ENCODE data around the gene VSTM5. TPM values are rescaled to one million over a fixed set of nuclear protein-coding genes. Genes with fewer than 3 reads are reported as not detected.

VSTM5 gene
- total and polyA plus RNA-seq, 8 donors: 0.31 to 6.2 (median 0.83) TPM; not detected in 2

DNA sequence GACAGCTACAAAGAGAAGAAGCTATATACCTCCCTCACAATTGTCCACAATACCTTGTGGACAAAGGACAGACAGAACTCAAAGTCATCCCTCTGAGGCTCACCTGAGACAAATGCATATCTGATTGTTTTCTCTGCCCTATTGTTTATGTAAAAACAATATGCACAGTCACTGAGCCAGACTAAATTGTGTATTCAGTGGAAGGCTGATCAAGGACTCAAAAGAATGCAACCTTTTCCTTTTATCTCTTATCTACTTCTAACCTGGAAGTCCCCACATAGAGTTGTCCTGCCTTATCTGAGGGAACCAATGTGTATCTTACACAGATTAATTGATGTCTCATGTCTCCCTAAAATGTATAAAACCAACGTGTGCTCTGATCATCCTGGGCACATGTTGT is 80.3 kb downstream of the VSTM5 start:
- 17 to 35% (median 23%) methylated on average over 1 of the region's 1 CpG for WGBS, 5 donors
- no peaks in the 10 kb centered on the region for H3K27me3 ChIP-seq
- H3K36me3 ChIP-seq: peaks cover 0 to 4% (median 0%) of the 10 kb centered on the region in 4 donors
- no peaks in the 10 kb centered on the region for H3K9me3 ChIP-seq
- H3K4me3 ChIP-seq: no peak overlapping the region
- no peak overlapping the region for H3K27ac ChIP-seq
- TF ChIP-seq POLR2AphosphoS5 (IDR thresholded peaks at IDR 0.05) (no peak), EP300 (IDR thresholded peaks at IDR 0.05) (no peak), POLR2A (IDR thresholded peaks at IDR 0.05) (no peak)
- TF ChIP-seq, protein P1, sequence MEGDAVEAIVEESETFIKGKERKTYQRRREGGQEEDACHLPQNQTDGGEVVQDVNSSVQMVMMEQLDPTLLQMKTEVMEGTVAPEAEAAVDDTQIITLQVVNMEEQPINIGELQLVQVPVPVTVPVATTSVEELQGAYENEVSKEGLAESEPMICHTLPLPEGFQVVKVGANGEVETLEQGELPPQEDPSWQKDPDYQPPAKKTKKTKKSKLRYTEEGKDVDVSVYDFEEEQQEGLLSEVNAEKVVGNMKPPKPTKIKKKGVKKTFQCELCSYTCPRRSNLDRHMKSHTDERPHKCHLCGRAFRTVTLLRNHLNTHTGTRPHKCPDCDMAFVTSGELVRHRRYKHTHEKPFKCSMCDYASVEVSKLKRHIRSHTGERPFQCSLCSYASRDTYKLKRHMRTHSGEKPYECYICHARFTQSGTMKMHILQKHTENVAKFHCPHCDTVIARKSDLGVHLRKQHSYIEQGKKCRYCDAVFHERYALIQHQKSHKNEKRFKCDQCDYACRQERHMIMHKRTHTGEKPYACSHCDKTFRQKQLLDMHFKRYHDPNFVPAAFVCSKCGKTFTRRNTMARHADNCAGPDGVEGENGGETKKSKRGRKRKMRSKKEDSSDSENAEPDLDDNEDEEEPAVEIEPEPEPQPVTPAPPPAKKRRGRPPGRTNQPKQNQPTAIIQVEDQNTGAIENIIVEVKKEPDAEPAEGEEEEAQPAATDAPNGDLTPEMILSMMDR (IDR thresholded peaks at IDR 0.05): no peak
- DNase-seq: no peak
- intact Hi-C loops (cut with DNase I; ENCODE audit: low total_unique reads): no loop called here
- H3K4me1 ChIP-seq: peaks cover 0 to 10% (median 1%) of the 10 kb centered on the region in 4 donors

Small RNAs within 50 kb of the gene (small RNA-seq; reads per million reads assigned to genes)
- gene RF00019: 0 reads per million in 4 donors

Other genes with a start within 250 kb of the VSTM5 start
- 10 to 100 TPM in 4 of 5 donors, 1 to 10 TPM in 1; 4.6 to 69.4 (median 29.2) TPM for gene CEP295, start 188.9 kb downstream of the VSTM5 start, total RNA-seq
- 1 to 10 TPM; 1.8 to 6.9 (median 4.3) TPM for gene CEP295, start 188.9 kb downstream of the VSTM5 start, polyA plus RNA-seq
- 100 to 1,000 TPM in 4 of 5 donors, 10 to 100 TPM in 1; 68.3 to 435 (median 145) TPM for gene TAF1D, start 109.1 kb downstream of the VSTM5 start, total RNA-seq
- gene TAF1D, start 109.1 kb downstream of the VSTM5 start, polyA plus RNA-seq: 100 to 1,000 TPM in 2 of 3 donors, 10 to 100 TPM in 1; 97.5 to 220 (median 193) TPM
- gene C11orf54, start 108.9 kb downstream of the VSTM5 start, total RNA-seq: 100 to 1,000 TPM in 1 of 5 donors, 10 to 100 TPM in 4; 25.1 to 236 (median 30.4) TPM
- 10 to 100 TPM; 11.5 to 33.3 (median 17.4) TPM for gene C11orf54, start 108.9 kb downstream of the VSTM5 start, polyA plus RNA-seq
- 100 to 1,000 TPM in 1 of 5 donors, 10 to 100 TPM in 2, 1 to 10 TPM in 2; 9.3 to 121 (median 20.0) TPM for gene MED17, start 66.3 kb downstream of the VSTM5 start, total RNA-seq
- 10 to 100 TPM in 2 of 3 donors, 1 to 10 TPM in 1; 6.5 to 10.6 (median 10.1) TPM for gene MED17, start 66.3 kb downstream of the VSTM5 start, polyA plus RNA-seq
- gene HEPHL1, start 170.7 kb upstream of the VSTM5 start, total RNA-seq: not detected
- under 1 TPM in 1 of 3 donors, not detected in 2; 0.60 TPM for gene HEPHL1, start 170.7 kb upstream of the VSTM5 start, polyA plus RNA-seq

Measured in stomach (tissue), 9 donors.